Measurements from ENCODE around the gene BTBD19. TPM values are rescaled to one million over a fixed set of nuclear protein-coding genes. Genes with fewer than 3 reads are reported as not detected.

Gene BTBD19
- polyA plus RNA-seq, 1 donor (not counting 4 experiments of a cell fraction or from before 2014, with no cell fraction given), result 2.9 TPM

DNA sequence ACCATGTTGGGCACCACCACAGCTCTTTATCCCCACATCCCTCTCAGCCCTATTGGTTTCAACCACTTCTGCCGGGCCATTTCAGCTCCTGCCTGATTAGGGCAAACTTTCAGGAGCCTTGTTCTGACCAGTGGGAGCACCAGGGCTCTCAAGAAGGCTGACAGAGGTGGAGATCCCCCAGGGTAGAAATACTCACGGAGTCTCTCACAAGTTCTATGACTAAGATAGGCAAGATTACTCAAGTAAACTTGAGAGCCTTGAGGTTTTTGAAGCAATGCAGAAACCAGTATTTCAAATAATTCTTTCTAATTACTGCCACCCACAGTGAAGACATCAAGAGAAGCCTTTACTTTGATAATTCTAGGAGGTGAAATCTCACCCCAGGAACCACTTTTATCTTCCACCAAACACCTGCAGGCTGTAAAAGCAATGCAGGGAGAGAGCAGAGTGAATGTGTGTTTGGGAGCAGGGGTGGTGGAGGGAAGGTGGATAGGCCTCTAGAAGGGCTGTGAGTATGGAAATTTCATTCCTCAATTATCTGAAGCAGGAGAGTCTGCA, 41.3 kb downstream of the BTBD19 start:
- TF ChIP-seq, protein P1, sequence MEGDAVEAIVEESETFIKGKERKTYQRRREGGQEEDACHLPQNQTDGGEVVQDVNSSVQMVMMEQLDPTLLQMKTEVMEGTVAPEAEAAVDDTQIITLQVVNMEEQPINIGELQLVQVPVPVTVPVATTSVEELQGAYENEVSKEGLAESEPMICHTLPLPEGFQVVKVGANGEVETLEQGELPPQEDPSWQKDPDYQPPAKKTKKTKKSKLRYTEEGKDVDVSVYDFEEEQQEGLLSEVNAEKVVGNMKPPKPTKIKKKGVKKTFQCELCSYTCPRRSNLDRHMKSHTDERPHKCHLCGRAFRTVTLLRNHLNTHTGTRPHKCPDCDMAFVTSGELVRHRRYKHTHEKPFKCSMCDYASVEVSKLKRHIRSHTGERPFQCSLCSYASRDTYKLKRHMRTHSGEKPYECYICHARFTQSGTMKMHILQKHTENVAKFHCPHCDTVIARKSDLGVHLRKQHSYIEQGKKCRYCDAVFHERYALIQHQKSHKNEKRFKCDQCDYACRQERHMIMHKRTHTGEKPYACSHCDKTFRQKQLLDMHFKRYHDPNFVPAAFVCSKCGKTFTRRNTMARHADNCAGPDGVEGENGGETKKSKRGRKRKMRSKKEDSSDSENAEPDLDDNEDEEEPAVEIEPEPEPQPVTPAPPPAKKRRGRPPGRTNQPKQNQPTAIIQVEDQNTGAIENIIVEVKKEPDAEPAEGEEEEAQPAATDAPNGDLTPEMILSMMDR (optimal IDR thresholded peaks at IDR 0.05 in 1 of 3, IDR thresholded peaks at IDR 0.05 in 1 of 3, conservative IDR thresholded peaks at IDR 0.05 in 1 of 3; ENCODE audit: extremely low read depth in 1 of 3, insufficient read depth in 2 of 3, low read length in 3 of 3), result no peak
- no peak for TF ChIP-seq EZH2 (IDR thresholded peaks at IDR 0.05; ENCODE audit: low read length)
- Histone ChIP-seq H3K4me2 (ENCODE audit: control insufficient read depth, extremely low read depth, insufficient read depth, low read depth, low read length) (no peak overlapping the region), H3K9ac (ENCODE audit: control insufficient read depth, extremely low read depth, insufficient read depth, low read length) (no peak overlapping the region), H3K9me1 (ENCODE audit: control insufficient read depth, extremely low read depth, insufficient read depth, low read length) (no peaks in the 10 kb centered on the region), H2AFZ (ENCODE audit: control insufficient read depth, low read length) (no peak overlapping the region), H3K27ac (ENCODE audit: control insufficient read depth, insufficient read depth, low read length) (no peak overlapping the region), H3K4me1 (ENCODE audit: control insufficient read depth, extremely low read depth, insufficient read depth, low read length) (peaks cover 7% of the 10 kb centered on the region), H3K4me3 (ENCODE audit: control insufficient read depth in 2 of 3, extremely low read depth in 1 of 3, insufficient read depth in 2 of 3, low read depth in 1 of 3, low read length in 3 of 3) (no peak overlapping the region), H3K36me3 (ENCODE audit: control insufficient read depth in 2 of 2, extremely low read depth in 1 of 2, insufficient read depth in 2 of 2, low read length in 2 of 2) (no peaks in the 10 kb centered on the region), H3K9me3 (ENCODE audit: control insufficient read depth, low read depth, low read length) (no peaks in the 10 kb centered on the region), H3K79me2 (ENCODE audit: control insufficient read depth, insufficient read depth, low read length) (no peaks in the 10 kb centered on the region), H4K20me1 (ENCODE audit: control insufficient read depth, extremely low read depth, insufficient read depth, low read length) (no peaks in the 10 kb centered on the region), H3K27me3 (ENCODE audit: control insufficient read depth, extremely low read depth, insufficient read depth, low read length) (no peaks in the 10 kb centered on the region)
- DNase-seq (ENCODE audit: low read depth, low spot score), result no peak
- dilution Hi-C loops (cut with MboI; ENCODE audit: extremely low pct_ligation_motif_present, low sequenced_read_pairs), result no loop called here
- no peak for FAIRE-seq

DNA sequence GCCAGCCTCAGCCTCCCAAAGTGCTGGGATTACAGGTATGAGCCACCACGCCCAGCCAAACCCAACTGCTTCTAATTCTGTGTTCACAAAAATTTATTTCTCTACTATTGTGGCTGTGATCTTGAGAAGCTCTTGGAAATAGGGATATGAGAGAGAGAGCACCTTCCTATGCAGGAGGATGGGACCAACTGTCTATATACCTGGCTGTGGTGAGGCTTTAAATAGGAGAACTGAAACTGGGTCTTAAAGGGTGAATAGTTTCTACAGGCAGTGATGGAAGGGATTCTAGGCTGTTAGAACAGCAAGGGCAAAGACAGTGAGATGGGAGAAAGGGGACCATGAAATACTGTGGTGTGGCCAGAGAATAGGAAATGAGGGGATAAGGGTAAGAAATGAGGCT, 43.0 kb downstream of the BTBD19 start:
- FAIRE-seq, result no peak
- no peaks in the 10 kb centered on the region for H3K9me1 ChIP-seq (ENCODE audit: control insufficient read depth, extremely low read depth, insufficient read depth, low read length)
- no peak for DNase-seq (ENCODE audit: low read depth, low spot score)
- H3K27ac ChIP-seq (ENCODE audit: control insufficient read depth, insufficient read depth, low read length), result no peak overlapping the region
- no peaks in the 10 kb centered on the region for H4K20me1 ChIP-seq (ENCODE audit: control insufficient read depth, extremely low read depth, insufficient read depth, low read length)
- no peak overlapping the region for H3K9ac ChIP-seq (ENCODE audit: control insufficient read depth, extremely low read depth, insufficient read depth, low read length)
- no peaks in the 10 kb centered on the region for H3K27me3 ChIP-seq (ENCODE audit: control insufficient read depth, extremely low read depth, insufficient read depth, low read length)
- no peaks in the 10 kb centered on the region for H3K79me2 ChIP-seq (ENCODE audit: control insufficient read depth, insufficient read depth, low read length)
- H3K4me1 ChIP-seq (ENCODE audit: control insufficient read depth, extremely low read depth, insufficient read depth, low read length), result peaks cover 7% of the 10 kb centered on the region
- H3K36me3 ChIP-seq (ENCODE audit: control insufficient read depth in 2 of 2, extremely low read depth in 1 of 2, insufficient read depth in 2 of 2, low read length in 2 of 2), result no peaks in the 10 kb centered on the region
- no peaks in the 10 kb centered on the region for H3K9me3 ChIP-seq (ENCODE audit: control insufficient read depth, low read depth, low read length)
- dilution Hi-C loops (cut with MboI; ENCODE audit: extremely low pct_ligation_motif_present, low sequenced_read_pairs), result no loop called here
- H2AFZ ChIP-seq (ENCODE audit: control insufficient read depth, low read length), result no peak overlapping the region
- no peak overlapping the region for H3K4me2 ChIP-seq (ENCODE audit: control insufficient read depth, extremely low read depth, insufficient read depth, low read depth, low read length)
- TF ChIP-seq, protein P1 (optimal IDR thresholded peaks at IDR 0.05 in 1 of 3, IDR thresholded peaks at IDR 0.05 in 1 of 3, conservative IDR thresholded peaks at IDR 0.05 in 1 of 3; ENCODE audit: extremely low read depth in 1 of 3, insufficient read depth in 2 of 3, low read length in 3 of 3), result no peak
- TF ChIP-seq EZH2 (IDR thresholded peaks at IDR 0.05; ENCODE audit: low read length), result no peak
- H3K4me3 ChIP-seq (ENCODE audit: control insufficient read depth in 2 of 3, extremely low read depth in 1 of 3, insufficient read depth in 2 of 3, low read depth in 1 of 3, low read length in 3 of 3), result no peak overlapping the region
